ENCODE results near the gene PDE8A. TPM values are rescaled to one million over a fixed set of nuclear protein-coding genes. Genes with fewer than 3 reads are reported as not detected.

Gene PDE8A
- total and polyA plus RNA-seq, 2 of the 13 experiments (the other 11 are each of a cell fraction or from before 2014, with no cell fraction given), result 26.3 to 48.5 TPM

- H3K4me2 ChIP-seq (ENCODE audit: low read depth, low read length), result no peak overlapping the region
- H3K4me3 ChIP-seq (replicated peaks in 1 of 3; ENCODE audit: insufficient read depth in 1 of 3, low read depth in 2 of 3, low read length in 3 of 3), result no peak overlapping the region
- no peak overlapping the region for H3K9ac ChIP-seq (ENCODE audit: insufficient read depth, low read depth, low read length)
- H4K20me1 ChIP-seq (ENCODE audit: insufficient read depth, low read length), result no peaks in the 10 kb centered on the region
- no peaks in the 10 kb centered on the region for H3K79me2 ChIP-seq (ENCODE audit: insufficient read depth, low read length)
- H3K4me1 ChIP-seq (ENCODE audit: insufficient read depth, low read length), result peaks cover 53% of the 10 kb centered on the region
- no peak for FAIRE-seq
- in situ Hi-C loops (cut with HindIII; ENCODE audit: extremely low pct_ligation_motif_present, low pct_unique_long_range_greater_than_20kb) (loop anchor here (5.0 to 25.0 kb wide), 2 partner anchors 92 to 187 kb away; no protein-coding TSS in a partner anchor), intact Hi-C loops (cut with micrococcal nuclease; ENCODE audit: unreplicated experiment) (no loop called here)
- WGBS (ENCODE audit: low lambda C conversion rate), result 62% methylated on average over 7 of the region's 7 CpGs
- no peaks in the 10 kb centered on the region for H3K36me3 ChIP-seq (replicated peaks in 1 of 2; ENCODE audit: control insufficient read depth in 1 of 2, insufficient read depth in 2 of 2, low read length in 2 of 2)
- no peak overlapping the region for H2AFZ ChIP-seq (ENCODE audit: low read length)
- ChIA-PET POLR2A (no interaction called here), CTCF (ENCODE audit: low intra/inter-chr PET ratio, low total read pairs) (no interaction called here)
- no TSS peak for BruUV-seq (replicated peaks)
- no peak overlapping the region for H3K27ac ChIP-seq (ENCODE audit: extremely low read length, insufficient read depth, low read length)
- no peaks in the 10 kb centered on the region for H3K9me3 ChIP-seq (ENCODE audit: low read length)
- no peak for DNase-seq (ENCODE audit: low spot score)
- H3K27me3 ChIP-seq (ENCODE audit: control insufficient read depth in 1 of 2, insufficient read depth in 2 of 2, low read length in 2 of 2), result peaks cover 0 to 5% of the 10 kb centered on the region in 2 experiments; a peak in 2 of 5 replicates
- ATAC-seq, result no peak
- no peak for TF ChIP-seq ZBTB7A (CRISPR knock-in tag; IDR thresholded peaks at IDR 0.05)
- TF ChIP-seq ZNF263 (CRISPR knock-in tag; IDR thresholded peaks at IDR 0.05), result no peak
- TF ChIP-seq ZNF891 (CRISPR knock-in tag; IDR thresholded peaks at IDR 0.05), result no peak
- TF ChIP-seq ZNF790 (CRISPR knock-in tag; IDR thresholded peaks at IDR 0.05; ENCODE audit: borderline replicate concordance), result no peak
- TF ChIP-seq HMGXB4 (CRISPR knock-in tag; IDR thresholded peaks at IDR 0.05; ENCODE audit: borderline replicate concordance in 1 of 2, low read depth in 1 of 2), result no peak
- TF ChIP-seq ELF1 (CRISPR knock-in tag; IDR thresholded peaks at IDR 0.05), result no peak
- no peak for TF ChIP-seq FOXK2 (IDR thresholded peaks at IDR 0.05)
- no peak for TF ChIP-seq TBL1XR1 (IDR thresholded peaks at IDR 0.05; ENCODE audit: borderline replicate concordance, low read length, partially characterized antibody)
- no peak for TF ChIP-seq MIER2 (CRISPR knock-in tag; IDR thresholded peaks at IDR 0.05)
- TF ChIP-seq EP300 (IDR thresholded peaks at IDR 0.05; ENCODE audit: low read depth in 2 of 2, low read length in 2 of 2), result no peak
- no peak for TF ChIP-seq EP300 (CRISPR knock-in tag; IDR thresholded peaks at IDR 0.05; ENCODE audit: borderline replicate concordance)
- no peak for TF ChIP-seq SIX4 (CRISPR knock-in tag; IDR thresholded peaks at IDR 0.05)
- no peak for TF ChIP-seq POGZ (CRISPR knock-in tag; IDR thresholded peaks at IDR 0.05)
- no peak for TF ChIP-seq ZBTB49 (CRISPR knock-in tag; IDR thresholded peaks at IDR 0.05; ENCODE audit: borderline replicate concordance)
- TF ChIP-seq ZNF44 (CRISPR knock-in tag; IDR thresholded peaks at IDR 0.05), result no peak
- no peak for TF ChIP-seq ZNF772 (CRISPR knock-in tag; IDR thresholded peaks at IDR 0.05)
- no peak for TF ChIP-seq GATAD1 (CRISPR knock-in tag; IDR thresholded peaks at IDR 0.05)
- no peak for TF ChIP-seq ZNF770 (CRISPR knock-in tag; IDR thresholded peaks at IDR 0.05)
- TF ChIP-seq ZNF816 (CRISPR knock-in tag; IDR thresholded peaks at IDR 0.05; ENCODE audit: borderline replicate concordance), result no peak
- no peak for TF ChIP-seq RBAK (CRISPR knock-in tag; IDR thresholded peaks at IDR 0.05)
Observed at GRCh38 chr15:84949845-84950569, 31.6 kb upstream of the PDE8A start.
